H1 (cell line): ENCODE results near the gene CACNA1C. TPM values are rescaled to one million over a fixed set of nuclear protein-coding genes. Genes with fewer than 3 reads are reported as not detected.

ENCODE experiments used
- CHD7 ChIP-seq: fragments of 300-600 bp; sonication (generic); IDR thresholded peaks from 2 replicates; pipeline ENCODE4 v1.7.1; 2012; ENCODE audit warnings: low read length, moderate library complexity, mild to moderate bottlenecking, inconsistent platforms; ENCODE audit not compliant: insufficient replicate concordance
- polyA plus RNA-seq, 7 experiments: library from polyadenylated mRNA; depleted of rRNA in 3 of 7; stranded (reverse) in 5 of 7; unstranded in 2 of 7; fragments of >200 nt in 5 of 7; fragments of 200-250 nt in 2 of 7; gene quantifications; 1 replicate in 5 of 7; 2 replicates in 1 of 7; 4 replicates in 1 of 7; pipeline versions ENCODE4 v1.2.1 to v1.2.3, GENCODE V29; 2011 to 2013; ENCODE audit warnings: missing spikeins in 2 of 7, mixed read lengths in 2 of 7
- total RNA-seq: library from RNA; stranded (reverse); fragmentation: NEBNext Ultra II Directional; extraction: Animal tissue kit (Norgen Biotek cat#: 25700); gene quantifications from 2 replicates; pipeline ENCODE4 v1.2.1, GENCODE V29; 2021

The CACNA1C gene
- total and polyA plus RNA-seq, 2 of the 8 experiments (the other 6 are each of a cell fraction or from before 2014, with no cell fraction given): 1.3 TPM

- no peak for TF ChIP-seq CHD7
- TF ChIP-seq, all 59 proteins: peak for 0
Observed at GRCh38 chr12:2251526-2252209, 198.9 kb downstream of the CACNA1C start (continued).
